Body of pancreas (tissue), 4 donors: ENCODE measurements around the gene PSME2. TPM values are rescaled to one million over a fixed set of nuclear protein-coding genes. Genes with fewer than 3 reads are reported as not detected.
A peak's percentile ranks its signal among the peaks of the same experiment; 100 is the strongest.
"Not testable (repeated sequence)": the region's sequence is repeated elsewhere in the genome, so short reads cannot be mapped to it uniquely, and the experiment has no call there.

Experiments used
- ATAC-seq: fragments of 150-250 bp; one replicate; pipeline ENCODE4 v1.9.1; 2016
- DNase-seq, 4 donors: peaks; one replicate each; pipeline ENCODE4 v3.0.0-alpha.2; 2019
- H3K27ac ChIP-seq, 4 donors: fragments of 200-600 bp; sonication (generic); 1 replicate in 3 of 4; 2 replicates in 1 of 4; pipeline versions ENCODE4 v1.5.1 to v1.6.1; 2016 to 2019; ENCODE audit warnings: mild to moderate bottlenecking in 1 of 4, mixed read lengths in 1 of 4, moderate library complexity in 1 of 4
- H3K27me3 ChIP-seq, 2 donors: fragments of 200-600 bp; sonication (generic); one replicate each; pipeline ENCODE4 v1.6.0; 2016; ENCODE audit warnings: mild to moderate bottlenecking in 1 of 2
- H3K36me3 ChIP-seq, 2 donors: fragments of 200-600 bp; sonication (generic); replicated peaks in 1 of 2; 2 replicates each; pipeline ENCODE4 v1.5.1; 2016; ENCODE audit warnings: low read depth in 2 of 2; ENCODE audit not compliant: insufficient read depth in 1 of 2
- H3K4me1 ChIP-seq: fragments of 200-600 bp; sonication (generic); one replicate; pipeline ENCODE4 v1.6.0; 2016
- H3K4me3 ChIP-seq, 2 donors: fragments of 200-600 bp; sonication (generic); 1 replicate in 1 of 2; 2 replicates in 1 of 2; pipeline ENCODE4 v1.5.1; 2016 to 2019
- H3K9me3 ChIP-seq, 3 donors: fragments of 200-600 bp; sonication (generic); 1 replicate in 2 of 3; 2 replicates in 1 of 3; pipeline ENCODE4 v1.5.1; 2016
- POLR2A ChIP-seq, 3 donors: fragments of 450-650 bp; IDR thresholded peaks; one replicate each; pipeline ENCODE4 v1.6.1; 2016; ENCODE audit warnings: antibody characterized with exemption in 3 of 3, mild to moderate bottlenecking in 2 of 3
- WGBS, 2 donors: methylation state at CpG; one replicate each; pipeline ENCODE4 v1.1.5; 2017; 5-methylcytosine and 5-hydroxymethylcytosine counted together
- intact Hi-C: fragments of 100-400 bp; cut with DNase I; formaldehyde crosslinking; loops from one replicate; pipeline ENCODE4 v1.15.1; 2023
- total RNA-seq, 2 donors: library from RNA; depleted of rRNA; stranded (reverse); fragments of >200 nt; gene quantifications; one replicate each; pipeline ENCODE4 v1.1.0, GENCODE V29; 2016
- TF ChIP-seq, protein P1 (sequence below), 7 experiments: fragments of 450-650 bp in 4 of 7; fragments of 200-600 bp in 3 of 7; sonication (generic) in 3 of 7; IDR thresholded peaks; one replicate each; pipeline ENCODE4 v1.5.1; 2016 to 2019; ENCODE audit warnings: antibody characterized with exemption in 7 of 7

Gene PSME2
- total RNA-seq, 2 donors from 2014 or later = 29.3 to 30.4 TPM

DNA sequence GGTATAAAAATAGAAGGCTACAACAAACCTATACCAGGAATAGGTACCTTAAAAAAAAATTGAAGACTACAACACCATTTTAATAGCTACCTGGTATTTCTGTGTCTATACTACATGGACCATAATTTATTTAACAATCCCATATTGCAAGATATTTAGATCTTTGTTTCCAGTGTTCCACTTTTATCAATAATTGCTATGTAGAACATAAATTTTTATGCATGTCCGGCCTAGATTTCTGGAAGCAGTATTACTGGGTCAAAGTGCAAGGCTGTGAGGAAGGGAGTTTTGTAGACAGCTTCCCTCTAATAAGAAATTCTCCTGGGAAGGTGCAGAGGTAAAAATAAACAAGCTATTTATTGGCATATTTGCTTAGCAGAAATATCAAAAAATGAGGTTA is 35.9 kb downstream of the PSME2 start:
- Histone ChIP-seq H3K27me3 (no peaks in the 10 kb centered on the region), H3K27ac (peak overlapping the region in 3 of 4 donors; percentile 39 to 54 (median 53)), H3K9me3 (no peaks in the 10 kb centered on the region), H3K4me1 (peaks cover 34% of the 10 kb centered on the region), H3K4me3 (no peak overlapping the region), H3K36me3 (no peaks in the 10 kb centered on the region)
- 11 to 13% methylated on average over 1 of the region's 1 CpG for WGBS, 2 donors
- intact Hi-C loops = no loop called here
- ATAC-seq = no peak
- no peak for DNase-seq
- no peak for TF ChIP-seq POLR2A (IDR thresholded peaks at IDR 0.05)
- TF ChIP-seq, protein P1, sequence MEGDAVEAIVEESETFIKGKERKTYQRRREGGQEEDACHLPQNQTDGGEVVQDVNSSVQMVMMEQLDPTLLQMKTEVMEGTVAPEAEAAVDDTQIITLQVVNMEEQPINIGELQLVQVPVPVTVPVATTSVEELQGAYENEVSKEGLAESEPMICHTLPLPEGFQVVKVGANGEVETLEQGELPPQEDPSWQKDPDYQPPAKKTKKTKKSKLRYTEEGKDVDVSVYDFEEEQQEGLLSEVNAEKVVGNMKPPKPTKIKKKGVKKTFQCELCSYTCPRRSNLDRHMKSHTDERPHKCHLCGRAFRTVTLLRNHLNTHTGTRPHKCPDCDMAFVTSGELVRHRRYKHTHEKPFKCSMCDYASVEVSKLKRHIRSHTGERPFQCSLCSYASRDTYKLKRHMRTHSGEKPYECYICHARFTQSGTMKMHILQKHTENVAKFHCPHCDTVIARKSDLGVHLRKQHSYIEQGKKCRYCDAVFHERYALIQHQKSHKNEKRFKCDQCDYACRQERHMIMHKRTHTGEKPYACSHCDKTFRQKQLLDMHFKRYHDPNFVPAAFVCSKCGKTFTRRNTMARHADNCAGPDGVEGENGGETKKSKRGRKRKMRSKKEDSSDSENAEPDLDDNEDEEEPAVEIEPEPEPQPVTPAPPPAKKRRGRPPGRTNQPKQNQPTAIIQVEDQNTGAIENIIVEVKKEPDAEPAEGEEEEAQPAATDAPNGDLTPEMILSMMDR (IDR thresholded peaks at IDR 0.05) = no peak

- Histone ChIP-seq H3K9me3 (no peaks in the 10 kb centered on the region), H3K27me3 (no peaks in the 10 kb centered on the region), H3K4me1 (peaks cover 34% of the 10 kb centered on the region), H3K36me3 (no peaks in the 10 kb centered on the region), H3K27ac (peak overlapping the region in 3 of 4 donors; percentile 39 to 54 (median 53)), H3K4me3 (no peak overlapping the region)
- ATAC-seq (no peak), DNase-seq (no peak)
- TF ChIP-seq POLR2A (IDR thresholded peaks at IDR 0.05) = no peak
- TF ChIP-seq, protein P1 (IDR thresholded peaks at IDR 0.05) = no peak
- intact Hi-C loops = no loop called here
- 79% methylated on average over 9 of the region's 9 CpGs for WGBS, 2 donors
These were observed 36.4 kb downstream of the PSME2 start for GRCh38 chr14:24110060-24110459.

DNA sequence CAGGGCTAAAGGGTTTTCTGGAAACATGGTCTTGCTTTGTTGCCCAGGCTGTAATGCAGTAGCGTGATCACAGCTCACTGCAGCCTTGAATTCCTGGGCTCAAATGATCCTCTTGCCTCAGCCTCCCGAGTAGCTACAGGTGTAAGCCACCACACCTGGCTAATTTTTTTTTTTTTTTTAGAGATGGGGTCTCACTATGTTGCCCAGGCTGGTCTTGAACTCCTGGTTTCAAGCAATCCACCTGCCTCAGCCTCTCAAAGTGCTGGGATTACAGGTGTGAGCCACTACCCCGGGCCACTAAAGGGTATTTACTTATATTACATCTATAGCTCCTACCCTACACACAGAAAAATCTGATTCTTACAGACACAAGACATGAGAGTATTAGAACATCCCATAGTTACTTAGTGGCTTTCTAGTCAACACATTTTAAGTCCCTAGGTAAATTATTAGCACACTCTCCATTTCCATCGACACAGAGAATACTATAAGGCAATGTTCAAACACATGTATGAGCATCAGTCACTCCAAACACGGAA is 38.0 kb downstream of the PSME2 start:
- DNase-seq (no peak), ATAC-seq (no peak)
- H3K36me3 ChIP-seq = peaks cover 0 to 4% of the 10 kb centered on the region in 2 donors
- no peaks in the 10 kb centered on the region for H3K27me3 ChIP-seq
- 24 to 30% methylated on average over 5 of the region's 5 CpGs for WGBS, 2 donors
- peaks cover 30% of the 10 kb centered on the region for H3K4me1 ChIP-seq
- TF ChIP-seq, protein P1 (IDR thresholded peaks at IDR 0.05) = no peak
- peak in 1 of 3 donors; percentile 21 for TF ChIP-seq POLR2A (IDR thresholded peaks at IDR 0.05)
- intact Hi-C loops = loop anchor here (5.0 kb wide), 1 partner anchor 51 kb away; no protein-coding TSS in a partner anchor
- no peak overlapping the region for H3K4me3 ChIP-seq
- peak overlapping the region; percentile 20 to 69 (median 62) for H3K27ac ChIP-seq
- no peaks in the 10 kb centered on the region for H3K9me3 ChIP-seq

GRCh38 chr14:24106672-24107271 is 39.6 kb downstream of the PSME2 start:
- 72 to 80% methylated on average over 4 of the region's 4 CpGs for WGBS, 2 donors
- no peak for TF ChIP-seq POLR2A (IDR thresholded peaks at IDR 0.05)
- TF ChIP-seq, protein P1 (IDR thresholded peaks at IDR 0.05) = no peak
- no peak overlapping the region for H3K4me3 ChIP-seq
- ATAC-seq = no peak
- intact Hi-C loops = loop anchor here (5.0 kb wide), 1 partner anchor 49 kb away; no protein-coding TSS in a partner anchor
- H3K27me3 ChIP-seq = no peaks in the 10 kb centered on the region
- DNase-seq = no peak
- H3K4me1 ChIP-seq = peaks cover 31% of the 10 kb centered on the region
- no peaks in the 10 kb centered on the region for H3K9me3 ChIP-seq
- H3K36me3 ChIP-seq = peaks cover 0 to 5% of the 10 kb centered on the region in 2 donors
- no peak overlapping the region for H3K27ac ChIP-seq

DNA sequence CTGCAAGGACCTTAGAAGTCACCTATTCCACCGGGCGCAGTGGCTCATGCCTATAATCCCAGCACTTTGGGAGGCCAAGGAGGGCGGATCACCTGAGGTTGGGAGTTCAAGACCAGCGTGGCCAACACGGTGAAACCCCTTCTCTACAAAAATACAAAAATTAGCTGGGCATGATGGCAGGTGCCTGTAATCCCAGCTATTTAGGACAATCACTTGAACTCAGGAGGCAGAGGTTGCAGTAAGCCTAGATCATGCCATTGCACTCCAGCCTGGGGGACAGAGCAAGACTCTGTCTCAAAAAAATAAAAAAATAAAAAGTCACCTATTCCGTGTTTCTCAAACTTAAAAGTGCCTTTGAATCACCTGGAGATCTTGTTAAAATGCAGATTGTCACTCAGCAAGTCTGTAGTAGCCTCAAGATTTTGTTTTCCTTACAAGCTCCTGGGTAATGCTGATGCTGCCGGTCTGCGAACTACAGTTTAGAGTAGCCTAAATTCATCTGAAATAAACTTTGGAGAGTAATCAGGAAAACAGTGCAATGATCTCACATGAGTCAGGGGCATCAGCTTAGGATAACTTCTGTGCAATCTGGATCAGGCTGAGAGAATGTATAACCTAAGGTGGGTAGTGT is 40.7 kb downstream of the PSME2 start:
- H3K4me1 ChIP-seq = peaks cover 30% of the 10 kb centered on the region
- intact Hi-C loops = loop anchor here (5.0 kb wide), 1 partner anchor 48 kb away; no protein-coding TSS in a partner anchor

More for the DNA sequence above, 40.7 kb downstream of the PSME2 start:
- ATAC-seq, DNase-seq, H3K9me3 ChIP-seq, H3K27me3 ChIP-seq, H3K36me3 ChIP-seq, H3K4me3 ChIP-seq: not testable (repeated sequence)
- H3K27ac ChIP-seq = peak overlapping the region in 1 of 4 donors; percentile 26
- 80 to 91% methylated on average over 8 of the region's 8 CpGs for WGBS, 2 donors
